Right lobe of liver (tissue), 6 donors: ENCODE data around the gene TMEM187. TPM values are rescaled to one million over a fixed set of nuclear protein-coding genes. Genes with fewer than 3 reads are reported as not detected.
A peak's percentile ranks its signal among the peaks of the same experiment; 100 is the strongest.

Source experiments
- ATAC-seq, 4 donors: fragments of 200-7000 bp; cut with Tn5 transposase; one replicate each; pipeline ENCODE4 v1.9.1; 2020; ENCODE audit warnings: mild to moderate bottlenecking in 4 of 4, moderate library complexity in 4 of 4
- DNase-seq, 3 donors: peaks; one replicate each; pipeline ENCODE4 v3.0.0-alpha.2; 2020
- H3K27ac ChIP-seq, 3 donors: fragments of 200-600 bp; one replicate each; pipeline ENCODE4 v1.8.0; 2022
- H3K27me3 ChIP-seq, 2 donors: fragments of 200-600 bp; one replicate each; pipeline ENCODE4 v1.8.0; 2022
- H3K36me3 ChIP-seq, 4 donors: fragments of 200-600 bp; sonication (generic) in 1 of 4; one replicate each; pipeline versions ENCODE4 v1.5.1 to v1.8.0; 2017 to 2022; ENCODE audit warnings: control low read depth in 1 of 4
- H3K4me1 ChIP-seq, 4 donors: fragments of 200-600 bp; sonication (generic) in 1 of 4; one replicate each; pipeline versions ENCODE4 v1.5.1 to v1.8.0; 2017 to 2022; ENCODE audit warnings: control low read depth in 1 of 4
- H3K4me3 ChIP-seq, 3 donors: fragments of 200-600 bp; one replicate each; pipeline ENCODE4 v1.8.0; 2022
- H3K9me3 ChIP-seq, 4 donors: fragments of 200-600 bp; sonication (generic) in 1 of 4; one replicate each; pipeline versions ENCODE4 v1.5.1 to v1.8.0; 2017 to 2022; ENCODE audit warnings: control low read depth in 1 of 4
- POLR2A ChIP-seq: fragments of 450-650 bp; IDR thresholded peaks from one replicate; pipeline ENCODE4 v1.6.1; 2017; ENCODE audit warnings: antibody characterized with exemption, mild to moderate bottlenecking
- WGBS: methylation state at CpG from one replicate; pipeline ENCODE4 v1.1.6; 2018; ENCODE audit warnings: low coverage, low lambda C conversion rate; ENCODE audit not compliant: insufficient coverage; ENCODE audit errors: missing lambda C conversion rate; 5-methylcytosine and 5-hydroxymethylcytosine counted together
- intact Hi-C, 2 donors: fragments of 100-400 bp; cut with DNase I; formaldehyde crosslinking; loops; one replicate each; pipeline versions ENCODE4 v1.11.2 to v1.14.1; 2022
- total RNA-seq, 6 experiments: library from RNA; depleted of rRNA in 2 of 6; stranded (reverse); fragments of >200 nt in 2 of 6; fragmentation: NEBNext Ultra II Directional in 3 of 6; extraction: Animal tissue kit (Norgen Biotek cat#: 25700) in 3 of 6; gene quantifications; one replicate each; pipeline versions ENCODE4 v1.1.0 to v1.2.4, GENCODE V29; 2016 to 2023
- TF ChIP-seq, protein P1 (sequence below), 4 donors: fragments of 200-600 bp in 3 of 4; fragments of 450-650 bp in 1 of 4; IDR thresholded peaks; one replicate each; pipeline versions ENCODE4 v1.5.1 to v1.8.0; 2016 to 2022; ENCODE audit warnings: antibody characterized with exemption in 4 of 4, mild to moderate bottlenecking in 2 of 4
- donor health status: DM: no; HTN: yes; CAD: no.
- donor health status: DM: no; HTN: no; CAD: no.
- donor health status: DM: no; HTN: no; CAD: no.
- donor health status: DM: no; HTN: yes; CAD: no.
- donor health status: DM: no; HTN: yes; CAD: no.

The TMEM187 gene
- total RNA-seq, 6 experiments from 2014 or later, result 3.8 to 10.3 (median 5.9) TPM

DNA sequence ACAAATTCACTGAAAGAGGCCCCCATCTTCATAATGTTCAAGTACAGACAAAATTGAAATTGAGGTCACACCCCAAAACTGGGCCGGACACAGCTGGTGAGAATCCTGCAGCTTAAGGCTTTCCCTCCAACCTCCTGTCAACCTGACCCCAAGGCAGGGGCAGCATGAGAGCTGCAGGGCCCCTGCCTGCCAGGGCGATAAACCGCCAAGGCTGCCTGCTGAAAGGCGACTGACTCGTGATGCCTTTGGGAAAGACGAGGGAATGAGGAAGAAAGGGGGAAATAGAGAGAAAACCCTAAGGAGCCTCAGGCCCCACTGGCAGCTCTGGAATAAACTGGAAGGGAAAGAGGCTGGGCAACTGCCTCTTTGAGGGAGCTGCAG, 54.5 kb downstream of the TMEM187 start:
- intact Hi-C loops, result no loop called here
- Histone ChIP-seq H3K27me3 (no peaks in the 10 kb centered on the region), H3K36me3 (peaks cover 0 to 7% (median 0%) of the 10 kb centered on the region in 4 donors), H3K4me1 (peaks cover 0 to 4% (median 1%) of the 10 kb centered on the region in 4 donors), H3K4me3 (no peak overlapping the region), H3K27ac (no peak overlapping the region), H3K9me3 (no peaks in the 10 kb centered on the region)
- ATAC-seq (no peak), DNase-seq (no peak)
- TF ChIP-seq, protein P1, sequence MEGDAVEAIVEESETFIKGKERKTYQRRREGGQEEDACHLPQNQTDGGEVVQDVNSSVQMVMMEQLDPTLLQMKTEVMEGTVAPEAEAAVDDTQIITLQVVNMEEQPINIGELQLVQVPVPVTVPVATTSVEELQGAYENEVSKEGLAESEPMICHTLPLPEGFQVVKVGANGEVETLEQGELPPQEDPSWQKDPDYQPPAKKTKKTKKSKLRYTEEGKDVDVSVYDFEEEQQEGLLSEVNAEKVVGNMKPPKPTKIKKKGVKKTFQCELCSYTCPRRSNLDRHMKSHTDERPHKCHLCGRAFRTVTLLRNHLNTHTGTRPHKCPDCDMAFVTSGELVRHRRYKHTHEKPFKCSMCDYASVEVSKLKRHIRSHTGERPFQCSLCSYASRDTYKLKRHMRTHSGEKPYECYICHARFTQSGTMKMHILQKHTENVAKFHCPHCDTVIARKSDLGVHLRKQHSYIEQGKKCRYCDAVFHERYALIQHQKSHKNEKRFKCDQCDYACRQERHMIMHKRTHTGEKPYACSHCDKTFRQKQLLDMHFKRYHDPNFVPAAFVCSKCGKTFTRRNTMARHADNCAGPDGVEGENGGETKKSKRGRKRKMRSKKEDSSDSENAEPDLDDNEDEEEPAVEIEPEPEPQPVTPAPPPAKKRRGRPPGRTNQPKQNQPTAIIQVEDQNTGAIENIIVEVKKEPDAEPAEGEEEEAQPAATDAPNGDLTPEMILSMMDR (IDR thresholded peaks at IDR 0.05), result no peak
- no peak for TF ChIP-seq POLR2A
- WGBS, result 76% methylated on average over 6 of the region's 6 CpGs

DNA sequence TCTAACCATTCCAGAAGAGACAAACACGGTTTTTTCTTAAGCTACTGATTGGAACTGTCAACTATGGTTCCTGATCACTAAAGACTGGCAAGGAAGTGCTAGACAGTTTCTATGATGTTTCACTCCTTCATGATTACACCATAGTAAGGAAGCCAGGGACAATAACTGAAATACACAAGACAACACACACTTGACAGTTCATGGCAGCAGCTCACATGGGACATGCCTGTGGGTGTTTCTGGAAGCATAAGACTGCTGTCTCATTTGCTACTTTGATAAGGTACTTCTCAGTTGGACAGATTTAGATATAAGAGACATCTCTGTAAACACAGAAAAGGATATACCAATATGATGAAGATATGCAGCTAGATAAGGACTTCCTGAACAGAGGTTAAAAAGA, 55.4 kb downstream of the TMEM187 start:
- intact Hi-C loops, result no loop called here
- ATAC-seq, result no peak
- WGBS, result 11% methylated on average over 1 of the region's 1 CpG

DNA sequence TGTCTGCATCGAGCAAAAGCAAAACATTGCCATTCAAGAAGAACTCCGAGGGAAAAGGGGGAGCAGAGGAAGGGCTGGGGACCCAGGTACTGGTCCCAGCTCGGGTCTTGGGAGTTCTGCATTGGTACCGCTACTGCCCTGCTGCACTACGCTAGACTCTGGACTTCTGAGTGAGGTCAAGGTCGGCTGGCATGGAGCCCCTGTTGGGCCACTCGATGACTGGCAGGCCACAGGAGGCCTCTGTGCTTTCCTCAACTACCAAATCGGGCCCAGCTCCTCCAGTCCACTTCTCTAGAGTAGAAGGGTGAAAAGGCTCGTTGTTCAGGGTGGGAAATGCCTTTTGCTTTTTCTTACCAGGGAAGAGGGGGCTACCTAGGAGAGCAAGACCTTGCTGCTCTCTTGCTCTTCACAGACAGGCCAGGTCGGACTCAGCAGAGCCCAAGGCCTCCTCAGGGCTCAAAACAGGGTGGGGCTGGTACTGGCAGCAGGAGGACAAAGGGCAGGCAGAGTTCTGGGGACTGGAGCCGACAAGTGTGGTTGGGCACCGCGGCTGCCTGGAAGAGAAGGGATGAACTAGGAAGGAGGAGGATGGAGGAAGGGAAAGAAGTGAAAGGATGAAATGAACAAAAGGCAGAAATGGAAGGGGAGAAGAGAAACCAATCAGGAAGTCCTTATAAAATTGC, 56.1 kb downstream of the TMEM187 start:
- H3K27me3 ChIP-seq, result no peaks in the 10 kb centered on the region
- 46% methylated on average over 10 of the region's 13 CpGs for WGBS
- intact Hi-C loops, result no loop called here
- H3K36me3 ChIP-seq, result peaks cover 0 to 7% (median under 1%) of the 10 kb centered on the region in 4 donors
- H3K9me3 ChIP-seq, result no peaks in the 10 kb centered on the region
- no peak for DNase-seq
- ATAC-seq, result peak; percentile 27 to 55 (median 42)
- no peak overlapping the region for H3K4me3 ChIP-seq
- H3K27ac ChIP-seq, result no peak overlapping the region
- peaks cover 0 to 4% (median 0%) of the 10 kb centered on the region in 4 donors for H3K4me1 ChIP-seq
- TF ChIP-seq, protein P1 (IDR thresholded peaks at IDR 0.05), result no peak
- no peak for TF ChIP-seq POLR2A

More for the DNA sequence above, 55.4 kb downstream of the TMEM187 start:
- TF ChIP-seq, protein P1 (IDR thresholded peaks at IDR 0.05), result no peak
- no peak overlapping the region for H3K4me3 ChIP-seq
- peaks cover 0 to 7% (median 0%) of the 10 kb centered on the region in 4 donors for H3K36me3 ChIP-seq
- no peaks in the 10 kb centered on the region for H3K27me3 ChIP-seq
- DNase-seq, result no peak
- H3K27ac ChIP-seq, result no peak overlapping the region
- H3K9me3 ChIP-seq, result no peaks in the 10 kb centered on the region
- H3K4me1 ChIP-seq, result peaks cover 0 to 4% (median 1%) of the 10 kb centered on the region in 4 donors

DNA sequence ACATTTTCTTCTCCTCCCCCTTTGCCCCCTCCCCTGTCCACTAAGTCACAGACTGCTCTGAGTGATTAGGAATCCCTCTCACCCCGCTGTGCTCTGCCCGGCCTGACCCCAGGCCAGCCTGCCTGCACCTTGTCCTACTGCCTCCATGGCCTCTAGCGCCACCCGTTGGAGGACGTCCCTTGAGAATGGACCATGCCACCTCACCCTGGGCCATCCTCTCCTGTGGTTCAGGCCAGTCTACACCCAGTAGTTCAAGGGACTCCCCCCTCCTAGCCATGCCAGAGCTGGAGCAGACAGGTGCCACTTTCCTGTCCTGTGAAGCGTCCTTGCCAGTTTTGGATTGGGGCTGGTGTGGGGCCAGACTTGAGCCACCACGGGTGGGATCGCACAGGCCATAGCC, 56.9 kb downstream of the TMEM187 start:
- Histone ChIP-seq H3K36me3 (peaks cover 0 to 7% (median 1%) of the 10 kb centered on the region in 4 donors), H3K4me1 (peaks cover 0 to 4% (median 0%) of the 10 kb centered on the region in 4 donors), H3K4me3 (no peak overlapping the region), H3K27ac (no peak overlapping the region), H3K9me3 (no peaks in the 10 kb centered on the region), H3K27me3 (no peaks in the 10 kb centered on the region)
- TF ChIP-seq, protein P1 (IDR thresholded peaks at IDR 0.05), result no peak
- no peak for TF ChIP-seq POLR2A
- ATAC-seq, result peak in 1 of 4 donors; percentile 12
- WGBS, result 70% methylated on average over 5 of the region's 8 CpGs
- no peak for DNase-seq
- intact Hi-C loops, result no loop called here
